Loucy (cell line): ENCODE results near the gene DGCR8.

Source experiments
- H2AFZ ChIP-seq: fragments of 200-600 bp; sonication (generic); 2 replicates; pipeline ENCODE4 v1.6.0; 2016; ENCODE audit warnings: antibody characterized with exemption, mild to moderate bottlenecking, low read length, moderate library complexity
- H3F3A ChIP-seq: fragments of 200-600 bp; 2 replicates; pipeline ENCODE4 v1.6.0; 2016; ENCODE audit warnings: antibody characterized with exemption, low read depth, mild to moderate bottlenecking
- H3K27me3 ChIP-seq: fragments of 200-600 bp; sonication (generic); 2 replicates; pipeline ENCODE4 v1.6.1; 2014; ENCODE audit warnings: low read length, mild to moderate bottlenecking; ENCODE audit not compliant: insufficient read depth, poor library complexity, severe bottlenecking
- H3K36me3 ChIP-seq: fragments of 200-600 bp; sonication (generic); 2 replicates; pipeline ENCODE4 v1.6.1; 2016; ENCODE audit warnings: low read length; ENCODE audit not compliant: insufficient read depth
- H3K4me1 ChIP-seq: fragments of 200-600 bp; sonication (generic); 2 replicates; pipeline ENCODE4 v1.5.1; 2014; ENCODE audit warnings: low read length, mild to moderate bottlenecking; ENCODE audit not compliant: insufficient read depth, poor library complexity, severe bottlenecking
- H3K4me2 ChIP-seq: fragments of 200-600 bp; sonication (generic); 2 replicates; pipeline ENCODE4 v1.6.0; 2014; ENCODE audit warnings: antibody characterized with exemption, low read length, low read depth, mild to moderate bottlenecking; ENCODE audit not compliant: poor library complexity, severe bottlenecking
- H3K4me3 ChIP-seq: fragments of 200-600 bp; sonication (generic); 2 replicates; pipeline ENCODE4 v1.5.1; 2014; ENCODE audit warnings: low read length, mild to moderate bottlenecking, mixed read lengths; ENCODE audit not compliant: poor library complexity, severe bottlenecking
- H3K79me2 ChIP-seq: fragments of 200-600 bp; sonication (generic); 2 replicates; pipeline ENCODE4 v1.6.1; 2014; ENCODE audit warnings: low read length; ENCODE audit not compliant: insufficient read depth
- H3K9ac ChIP-seq: fragments of 200-600 bp; sonication (generic); 2 replicates; pipeline ENCODE4 v1.6.0; 2014; ENCODE audit warnings: mild to moderate bottlenecking, low read depth, low read length, moderate library complexity; ENCODE audit not compliant: poor library complexity, severe bottlenecking
- H3K9me2 ChIP-seq: fragments of 200-600 bp; sonication (generic); replicated peaks from 2 replicates; pipeline ENCODE4 v1.6.1; 2016; ENCODE audit warnings: low read depth, low read length, mixed read lengths
- H3K9me3 ChIP-seq: fragments of 200-600 bp; sonication (generic); 2 replicates; pipeline ENCODE4 v1.6.1; 2014; ENCODE audit warnings: mild to moderate bottlenecking, antibody characterized with exemption, low read length, low read depth; ENCODE audit not compliant: insufficient read depth
- H4K20me1 ChIP-seq: fragments of 200-600 bp; sonication (generic); 2 replicates; pipeline ENCODE4 v1.6.0; 2014; ENCODE audit warnings: antibody characterized with exemption, low read length, mild to moderate bottlenecking; ENCODE audit not compliant: insufficient read depth, poor library complexity, severe bottlenecking
- EZH2phosphoT487 ChIP-seq: fragments of 200-600 bp; IDR thresholded peaks from 2 replicates; pipeline ENCODE4 v1.6.1; 2018; ENCODE audit warnings: antibody characterized with exemption, mild to moderate bottlenecking, moderate library complexity, borderline replicate concordance
- TF ChIP-seq, protein P1 (sequence below): fragments of 200-600 bp; sonication (generic); conservative IDR thresholded peaks from 2 replicates; pipeline ENCODE4 v1.5.1; 2014; ENCODE audit warnings: mild to moderate bottlenecking, antibody characterized with exemption, low read length

The DGCR8 gene

DNA sequence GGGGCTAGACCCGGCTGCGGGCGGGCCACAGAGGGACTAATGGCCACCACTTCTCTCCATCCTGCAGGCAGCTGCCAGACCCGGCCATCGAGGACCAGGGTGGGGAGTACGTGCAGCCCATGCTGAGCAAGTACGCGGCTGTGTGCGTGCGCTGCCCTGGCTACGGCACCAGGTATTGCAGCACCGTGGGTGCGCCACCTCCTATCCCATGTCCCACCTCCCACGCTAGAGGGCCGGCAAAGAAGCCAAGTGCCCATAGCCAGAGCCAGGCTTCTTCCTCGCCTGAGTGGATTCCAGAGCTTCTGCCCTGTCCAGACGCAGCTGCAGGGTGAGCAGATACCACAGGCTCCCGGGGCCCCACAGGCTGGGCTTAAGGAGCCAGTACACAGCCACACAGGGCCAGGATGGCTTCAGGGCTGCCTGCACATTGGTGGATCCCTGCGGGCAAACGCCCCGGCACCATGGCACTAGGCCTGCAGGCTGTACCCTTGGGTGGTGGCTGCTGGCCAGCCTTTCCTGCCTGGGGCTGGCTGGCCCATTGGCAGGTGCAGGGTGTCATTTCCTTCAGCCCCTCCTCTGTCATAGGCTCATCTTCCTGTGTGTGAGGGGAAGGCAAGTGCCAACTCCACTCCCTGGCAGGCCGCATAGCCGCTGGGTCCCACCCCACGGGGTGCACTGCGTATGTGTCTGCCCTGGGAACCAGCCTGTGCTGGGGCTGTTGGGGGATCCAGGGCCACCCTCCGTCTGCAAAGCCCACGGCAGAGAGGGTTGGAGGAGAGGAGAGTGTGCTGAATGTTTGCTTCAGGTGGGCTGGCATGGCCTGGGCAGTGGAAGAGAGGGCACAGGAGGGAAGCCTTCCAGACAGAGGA, 16.5 kb upstream of the DGCR8 start:
- Histone ChIP-seq H3K36me3 (no peaks in the 10 kb centered on the region; the same call in 1 of the 2 replicates), H3K79me2 (no peaks in the 10 kb centered on the region), H3K4me3 (no peak overlapping the region), H3K27me3 (no peaks in the 10 kb centered on the region), H4K20me1 (no peaks in the 10 kb centered on the region), H3K9me2 (no peaks in the 10 kb centered on the region), H3K9ac (no peak overlapping the region), H3K4me2 (no peak overlapping the region), H2AFZ (no peak overlapping the region), H3F3A (no peaks in the 10 kb centered on the region), H3K9me3 (no peaks in the 10 kb centered on the region), H3K4me1 (no peaks in the 10 kb centered on the region)
- no peak for TF ChIP-seq EZH2phosphoT487
- TF ChIP-seq, protein P1, sequence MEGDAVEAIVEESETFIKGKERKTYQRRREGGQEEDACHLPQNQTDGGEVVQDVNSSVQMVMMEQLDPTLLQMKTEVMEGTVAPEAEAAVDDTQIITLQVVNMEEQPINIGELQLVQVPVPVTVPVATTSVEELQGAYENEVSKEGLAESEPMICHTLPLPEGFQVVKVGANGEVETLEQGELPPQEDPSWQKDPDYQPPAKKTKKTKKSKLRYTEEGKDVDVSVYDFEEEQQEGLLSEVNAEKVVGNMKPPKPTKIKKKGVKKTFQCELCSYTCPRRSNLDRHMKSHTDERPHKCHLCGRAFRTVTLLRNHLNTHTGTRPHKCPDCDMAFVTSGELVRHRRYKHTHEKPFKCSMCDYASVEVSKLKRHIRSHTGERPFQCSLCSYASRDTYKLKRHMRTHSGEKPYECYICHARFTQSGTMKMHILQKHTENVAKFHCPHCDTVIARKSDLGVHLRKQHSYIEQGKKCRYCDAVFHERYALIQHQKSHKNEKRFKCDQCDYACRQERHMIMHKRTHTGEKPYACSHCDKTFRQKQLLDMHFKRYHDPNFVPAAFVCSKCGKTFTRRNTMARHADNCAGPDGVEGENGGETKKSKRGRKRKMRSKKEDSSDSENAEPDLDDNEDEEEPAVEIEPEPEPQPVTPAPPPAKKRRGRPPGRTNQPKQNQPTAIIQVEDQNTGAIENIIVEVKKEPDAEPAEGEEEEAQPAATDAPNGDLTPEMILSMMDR = no peak

DNA sequence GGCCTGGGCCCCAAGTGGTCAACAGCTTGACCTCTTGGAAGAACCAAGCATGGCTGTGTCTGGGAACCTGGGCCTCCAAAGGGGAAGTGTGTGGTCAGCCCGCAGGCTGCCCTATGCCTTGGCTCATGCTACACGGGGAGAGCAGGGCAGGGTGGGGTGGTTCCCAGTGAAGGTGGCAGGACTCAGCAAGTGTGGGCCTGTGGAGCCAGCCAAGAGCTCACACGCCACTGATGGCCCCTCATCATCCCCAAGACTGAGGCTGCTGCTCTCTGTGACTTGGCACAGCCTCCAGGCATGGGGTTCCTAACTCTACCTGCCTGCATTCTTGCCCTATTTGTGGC, 15.9 kb upstream of the DGCR8 start:
- no peak overlapping the region for H3K4me3 ChIP-seq
- H3K79me2 ChIP-seq = no peaks in the 10 kb centered on the region
- H2AFZ ChIP-seq = no peak overlapping the region
- no peaks in the 10 kb centered on the region for H4K20me1 ChIP-seq
- H3F3A ChIP-seq = no peaks in the 10 kb centered on the region
- TF ChIP-seq, protein P1 = no peak
- no peak for TF ChIP-seq EZH2phosphoT487
- H3K9ac ChIP-seq = no peak overlapping the region
- no peaks in the 10 kb centered on the region for H3K27me3 ChIP-seq
- H3K4me1 ChIP-seq = no peaks in the 10 kb centered on the region
- no peaks in the 10 kb centered on the region for H3K9me2 ChIP-seq
- H3K9me3 ChIP-seq = no peaks in the 10 kb centered on the region
- no peaks in the 10 kb centered on the region; the same call in 1 of the 2 replicates for H3K36me3 ChIP-seq
- no peak overlapping the region for H3K4me2 ChIP-seq

DNA sequence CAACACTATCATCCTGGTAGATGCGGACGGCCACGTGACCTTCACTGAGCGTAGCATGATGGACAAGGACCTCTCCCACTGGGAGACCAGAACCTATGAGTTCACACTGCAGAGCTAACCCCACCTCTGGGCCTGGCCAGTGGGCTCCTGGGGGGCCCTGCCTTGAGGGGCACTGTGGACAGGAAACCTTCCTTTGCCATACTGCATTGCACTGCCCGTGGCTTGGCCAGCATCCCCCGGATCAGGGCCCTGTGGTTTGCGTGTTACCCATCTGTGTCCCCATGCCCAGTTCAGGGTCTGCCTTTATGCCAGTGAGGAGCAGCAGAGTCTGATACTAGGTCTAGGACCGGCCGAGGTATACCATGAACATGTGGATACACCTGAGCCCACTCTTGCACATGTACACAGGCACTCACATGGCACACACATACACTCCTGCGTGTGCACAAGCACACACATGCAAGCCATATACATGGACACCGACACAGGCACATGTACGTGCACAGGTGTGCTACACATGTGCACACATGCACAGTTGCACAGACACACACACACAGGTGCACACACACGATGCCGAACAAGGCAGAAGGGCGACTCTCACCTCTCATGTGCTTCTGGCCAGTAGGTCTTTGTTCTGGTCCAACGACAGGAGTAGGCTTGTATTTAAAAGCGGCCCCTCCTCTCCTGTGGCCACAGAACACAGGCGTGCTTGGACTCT, 15.3 kb upstream of the DGCR8 start:
- Histone ChIP-seq H3K4me1 (no peaks in the 10 kb centered on the region), H3K79me2 (no peaks in the 10 kb centered on the region)
- TF ChIP-seq EZH2phosphoT487 = no peak

More for the DNA sequence above, 15.3 kb upstream of the DGCR8 start:
- Histone ChIP-seq H3K27me3 (no peaks in the 10 kb centered on the region), H3K36me3 (no peaks in the 10 kb centered on the region; the same call in 1 of the 2 replicates), H2AFZ (no peak overlapping the region), H3F3A (no peaks in the 10 kb centered on the region), H3K9ac (no peak overlapping the region), H3K9me3 (no peaks in the 10 kb centered on the region), H3K4me3 (no peak overlapping the region), H3K4me2 (no peak overlapping the region), H4K20me1 (no peaks in the 10 kb centered on the region), H3K9me2 (no peaks in the 10 kb centered on the region)
